Transverse colon (tissue), 4 donors: Measurements from ENCODE around the gene CRB1. TPM values are rescaled to one million over a fixed set of nuclear protein-coding genes. Genes with fewer than 3 reads are reported as not detected.

ENCODE experiments used
- DNase-seq: peaks from one replicate; pipeline ENCODE4 v3.0.0-alpha.2; 2019
- H3K27ac ChIP-seq, 4 donors: fragments of 200-600 bp; sonication (generic); 2 replicates each; pipeline ENCODE4 v1.5.1; 2016 to 2018; ENCODE audit warnings: inconsistent platforms in 4 of 4
- H3K27me3 ChIP-seq: fragments of 200-600 bp; sonication (generic); 2 replicates; pipeline ENCODE4 v1.5.1; 2017; ENCODE audit warnings: inconsistent platforms
- H3K36me3 ChIP-seq, 4 donors: fragments of 200-600 bp; sonication (generic); 2 replicates each; pipeline ENCODE4 v1.5.1; 2017 to 2019; ENCODE audit warnings: inconsistent platforms in 4 of 4
- H3K4me1 ChIP-seq, 4 donors: fragments of 200-600 bp; sonication (generic); 2 replicates each; pipeline ENCODE4 v1.5.1; 2017 to 2020; ENCODE audit warnings: inconsistent platforms in 4 of 4
- H3K4me3 ChIP-seq, 4 donors: fragments of 200-600 bp; sonication (generic); 1 replicate in 1 of 4; 2 replicates in 3 of 4; pipeline versions ENCODE4 v1.5.1 to v1.6.1; 2017 to 2019; ENCODE audit warnings: inconsistent platforms in 4 of 4
- H3K9me3 ChIP-seq, 2 donors: fragments of 200-600 bp; sonication (generic); 2 replicates each; pipeline ENCODE4 v1.5.1; 2017 to 2019; ENCODE audit warnings: inconsistent platforms in 2 of 2
- CTCF ChIP-seq, 5 experiments: fragments of 200-600 bp in 3 of 5; fragments of 450-650 bp in 2 of 5; sonication (generic) in 3 of 5; IDR thresholded peaks; 1 replicate in 2 of 5; 2 replicates in 3 of 5; pipeline ENCODE4 v1.5.1; 2016 to 2017; ENCODE audit warnings: antibody characterized with exemption in 5 of 5, inconsistent platforms in 3 of 5, mild to moderate bottlenecking in 2 of 5, moderate library complexity in 1 of 5
- EP300 ChIP-seq: sonication (generic); formaldehyde crosslinking; IDR thresholded peaks from one replicate; pipeline ENCODE4 v1.6.1; 2017; ENCODE audit warnings: antibody characterized with exemption, low read depth
- POLR2A ChIP-seq: fragments of 450-650 bp; IDR thresholded peaks from one replicate; pipeline ENCODE4 v1.6.1; 2016; ENCODE audit warnings: antibody characterized with exemption, mild to moderate bottlenecking, moderate library complexity
- POLR2AphosphoS5 ChIP-seq, 3 donors: sonication (generic); formaldehyde crosslinking; IDR thresholded peaks; one replicate each; pipeline ENCODE4 v1.6.1; 2016; ENCODE audit warnings: antibody characterized with exemption in 3 of 3
- WGBS, 2 donors: methylation state at CpG; one replicate each; pipeline ENCODE4 v1.1.5; 2018; ENCODE audit warnings: low coverage in 1 of 2; 5-methylcytosine and 5-hydroxymethylcytosine counted together
- in situ Hi-C, 4 donors: fragments of 200-750 bp; cut with MboI; loops; one replicate each; pipeline versions ENCODE4 v1.15.0 to v1.15.1; 2017; ENCODE audit warnings: low sequenced_read_pairs in 3 of 4, low pct_ligation_motif_present in 1 of 4, low pct_unique_long_range_greater_than_20kb in 1 of 4
- intact Hi-C: fragments of 100-400 bp; cut with DNase I; formaldehyde crosslinking; loops from one replicate; pipeline ENCODE4 v1.15.1; 2023; ENCODE audit warnings: low total_unique reads
- total RNA-seq, 4 donors: library from RNA; depleted of rRNA; stranded (reverse); fragments of >200 nt; gene quantifications; one replicate each; pipeline ENCODE4 v1.1.0, GENCODE V29; 2016

CRB1 gene
- total RNA-seq, 4 donors from 2014 or later = 0.14 to 2.8 (median 0.32) TPM; not detected in 1

GRCh38 chr1:197320991-197321531 lies 53.0 kb downstream of the CRB1 start:
- Histone ChIP-seq H3K36me3 (no peaks in the 10 kb centered on the region), H3K27ac (no peak overlapping the region), H3K4me1 (no peaks in the 10 kb centered on the region), H3K4me3 (no peak overlapping the region), H3K27me3 (no peaks in the 10 kb centered on the region), H3K9me3 (no peaks in the 10 kb centered on the region)
- in situ Hi-C loops = no loop called here
- TF ChIP-seq EP300 (no peak), POLR2A (no peak), CTCF (IDR thresholded peaks at IDR 0.05) (no peak), POLR2AphosphoS5 (IDR thresholded peaks at IDR 0.05) (no peak)
- intact Hi-C loops = no loop called here
- WGBS, 2 donors = 61 to 79% methylated on average over 2 of the region's 2 CpGs
- DNase-seq = no peak

GRCh38 chr1:197321811-197322210 lies 53.8 kb downstream of the CRB1 start:
- Histone ChIP-seq H3K4me3 (no peak overlapping the region), H3K4me1 (no peaks in the 10 kb centered on the region), H3K9me3 (no peaks in the 10 kb centered on the region), H3K27ac (no peak overlapping the region), H3K27me3 (no peaks in the 10 kb centered on the region), H3K36me3 (no peaks in the 10 kb centered on the region)
- WGBS, 2 donors = 78 to 93% methylated on average over 1 to 2 of the region's 2 CpGs
- intact Hi-C loops = no loop called here
- TF ChIP-seq EP300 (no peak), POLR2A (no peak), POLR2AphosphoS5 (IDR thresholded peaks at IDR 0.05) (no peak), CTCF (IDR thresholded peaks at IDR 0.05) (no peak)
- no peak for DNase-seq
- in situ Hi-C loops = no loop called here

GRCh38 chr1:197327776-197328364 lies 59.8 kb downstream of the CRB1 start:
- Histone ChIP-seq H3K9me3 (no peaks in the 10 kb centered on the region), H3K4me1 (no peaks in the 10 kb centered on the region), H3K36me3 (no peaks in the 10 kb centered on the region), H3K4me3 (no peak overlapping the region), H3K27ac (no peak overlapping the region), H3K27me3 (no peaks in the 10 kb centered on the region)
- in situ Hi-C loops = no loop called here
- TF ChIP-seq EP300 (no peak), CTCF (IDR thresholded peaks at IDR 0.05) (peak; percentile 23 to 46 (median 40))
- no peak for DNase-seq
- WGBS, 2 donors = 8 to 18% methylated on average over 2 of the region's 2 CpGs
- intact Hi-C loops = no loop called here

GRCh38 chr1:197330213-197330612 lies 62.2 kb downstream of the CRB1 start:
- intact Hi-C loops = no loop called here
- no peak for DNase-seq

More at GRCh38 chr1:197330213-197330612, 62.2 kb downstream of the CRB1 start:
- TF ChIP-seq POLR2A (no peak), POLR2AphosphoS5 (IDR thresholded peaks at IDR 0.05) (no peak), EP300 (no peak), CTCF (IDR thresholded peaks at IDR 0.05) (no peak)
- H3K27ac ChIP-seq = no peak overlapping the region
- H3K4me1 ChIP-seq = no peaks in the 10 kb centered on the region
- no peaks in the 10 kb centered on the region for H3K27me3 ChIP-seq
- H3K4me3 ChIP-seq = no peak overlapping the region
- in situ Hi-C loops = no loop called here
- 63 to 68% methylated on average over 4 of the region's 4 CpGs for WGBS, 2 donors
- no peaks in the 10 kb centered on the region for H3K36me3 ChIP-seq
- H3K9me3 ChIP-seq = no peaks in the 10 kb centered on the region
